ENCODE measurements around the gene CHSY3.
"Not testable (repeated sequence)": the region's sequence is repeated elsewhere in the genome, so short reads cannot be mapped to it uniquely, and the experiment has no call there.

CHSY3 gene

DNA sequence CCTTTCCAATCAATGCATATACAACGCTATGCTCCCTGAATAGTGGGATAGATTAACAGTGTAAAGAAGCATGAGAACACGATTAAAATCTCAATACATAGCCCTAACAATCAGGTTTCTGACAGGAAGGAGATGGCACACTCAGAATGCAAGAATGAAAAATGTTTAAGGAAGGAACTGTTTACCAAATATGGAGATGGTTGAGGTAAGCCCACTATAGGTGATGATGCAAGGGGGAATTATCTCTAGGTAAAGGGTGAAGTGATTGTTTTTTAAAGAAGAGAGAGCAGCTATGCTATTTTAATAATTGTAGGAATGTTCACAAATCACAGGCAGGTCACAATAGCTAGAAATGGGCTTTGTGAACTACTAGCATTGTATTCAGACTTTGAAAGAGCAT, 302.4 kb downstream of the CHSY3 start:
- no peak for DNase-seq
- H3K27ac Mint-ChIP-seq: no peak overlapping the region
- peaks cover 1 to 7% of the 10 kb centered on the region in 2 donors for H3K9me3 Mint-ChIP-seq
- no peak overlapping the region for H3K4me3 Mint-ChIP-seq
- H3K36me3 Mint-ChIP-seq (ENCODE audit: insufficient read depth): no peaks in the 10 kb centered on the region
- H3K27me3 Mint-ChIP-seq: no peaks in the 10 kb centered on the region
- ATAC-seq (replicated peaks): no peak
- H3K4me1 Mint-ChIP-seq (ENCODE audit: low read depth in 2 of 2): no peaks in the 10 kb centered on the region

DNA sequence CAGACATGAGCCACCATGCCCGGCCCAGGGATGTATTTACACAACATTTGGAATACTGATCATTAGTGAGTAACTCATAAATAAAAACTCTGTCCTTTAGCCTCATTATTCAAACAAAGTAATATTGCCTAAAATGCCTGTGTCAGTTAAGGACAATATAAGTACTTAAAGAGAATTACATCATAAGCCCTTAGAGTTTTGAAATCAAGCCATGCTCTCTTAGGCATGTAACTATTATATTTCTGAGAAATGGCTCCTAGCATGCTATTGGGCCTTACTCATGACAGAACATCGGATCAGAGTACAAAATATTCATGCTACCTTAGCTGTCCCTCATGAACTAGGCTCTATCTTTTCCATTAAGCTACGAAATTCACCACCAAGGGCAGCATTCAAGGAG, 309.3 kb downstream of the CHSY3 start:
- no peak for DNase-seq
- Mint-ChIP-seq H3K36me3 (ENCODE audit: insufficient read depth) (peaks cover 3% of the 10 kb centered on the region), H3K4me1 (ENCODE audit: low read depth in 2 of 2) (no peaks in the 10 kb centered on the region), H3K27me3 (no peaks in the 10 kb centered on the region), H3K4me3 (no peak overlapping the region), H3K9me3 (peaks cover 0 to 2% of the 10 kb centered on the region in 2 donors), H3K27ac (no peak overlapping the region)
- no peak for ATAC-seq (replicated peaks)

GRCh38 chr5:130216286-130216685, 312.0 kb downstream of the CHSY3 start:
- peaks cover 3% of the 10 kb centered on the region for H3K36me3 Mint-ChIP-seq (ENCODE audit: insufficient read depth)
- H3K4me1 Mint-ChIP-seq (ENCODE audit: low read depth in 2 of 2): no peaks in the 10 kb centered on the region
- DNase-seq: no peak
- peaks cover 0 to 2% of the 10 kb centered on the region in 2 donors for H3K9me3 Mint-ChIP-seq
- no peak for ATAC-seq (replicated peaks)
- no peaks in the 10 kb centered on the region for H3K27me3 Mint-ChIP-seq
- H3K27ac Mint-ChIP-seq: no peak overlapping the region
- H3K4me3 Mint-ChIP-seq: no peak overlapping the region

GRCh38 chr5:130222573-130222972, 318.3 kb downstream of the CHSY3 start:
- DNase-seq (no peak), ATAC-seq (replicated peaks) (no peak)
- no peaks in the 10 kb centered on the region for H3K36me3 Mint-ChIP-seq (ENCODE audit: insufficient read depth)
- no peaks in the 10 kb centered on the region for H3K4me1 Mint-ChIP-seq (ENCODE audit: low read depth in 2 of 2)
- no peaks in the 10 kb centered on the region for H3K27me3 Mint-ChIP-seq
- H3K27ac Mint-ChIP-seq: no peak overlapping the region
- H3K9me3 Mint-ChIP-seq: peaks cover 0 to 2% of the 10 kb centered on the region in 2 donors
- H3K4me3 Mint-ChIP-seq: no peak overlapping the region

DNA sequence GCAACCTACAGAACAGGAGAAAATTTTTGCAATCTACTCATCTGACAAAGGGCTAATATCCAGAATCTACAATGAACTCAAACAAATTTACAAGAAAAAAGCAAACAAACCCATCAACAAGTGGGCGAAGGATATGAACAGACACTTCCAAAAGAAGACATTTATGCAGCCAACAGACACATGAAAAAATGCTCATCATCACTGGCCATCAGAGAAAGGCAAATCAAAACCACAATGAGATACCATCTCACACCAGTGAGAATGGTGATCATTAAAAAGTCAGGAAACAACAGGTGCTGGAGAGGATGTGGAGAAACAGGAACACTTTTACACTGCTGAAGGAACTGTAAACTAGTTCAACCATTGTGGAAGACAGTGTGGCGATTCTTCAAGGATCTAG, 322.3 kb downstream of the CHSY3 start:
- not testable (repeated sequence) for H3K27me3 Mint-ChIP-seq; ATAC-seq (replicated peaks); H3K27ac Mint-ChIP-seq; DNase-seq; H3K4me3 Mint-ChIP-seq; H3K9me3 Mint-ChIP-seq; H3K4me1 Mint-ChIP-seq (ENCODE audit: low read depth in 2 of 2); H3K36me3 Mint-ChIP-seq (ENCODE audit: insufficient read depth)

- no peaks in the 10 kb centered on the region for H3K27me3 Mint-ChIP-seq
- DNase-seq: no peak
- no peaks in the 10 kb centered on the region for H3K36me3 Mint-ChIP-seq (ENCODE audit: insufficient read depth)
- no peak for ATAC-seq (replicated peaks)
- no peak overlapping the region for H3K4me3 Mint-ChIP-seq
- H3K27ac Mint-ChIP-seq: no peak overlapping the region
- H3K9me3 Mint-ChIP-seq: peaks cover 0 to 1% of the 10 kb centered on the region in 2 donors
- H3K4me1 Mint-ChIP-seq (ENCODE audit: low read depth in 2 of 2): no peaks in the 10 kb centered on the region
Measured at GRCh38 chr5:130227699-130228098, 323.4 kb downstream of the CHSY3 start.

DNA sequence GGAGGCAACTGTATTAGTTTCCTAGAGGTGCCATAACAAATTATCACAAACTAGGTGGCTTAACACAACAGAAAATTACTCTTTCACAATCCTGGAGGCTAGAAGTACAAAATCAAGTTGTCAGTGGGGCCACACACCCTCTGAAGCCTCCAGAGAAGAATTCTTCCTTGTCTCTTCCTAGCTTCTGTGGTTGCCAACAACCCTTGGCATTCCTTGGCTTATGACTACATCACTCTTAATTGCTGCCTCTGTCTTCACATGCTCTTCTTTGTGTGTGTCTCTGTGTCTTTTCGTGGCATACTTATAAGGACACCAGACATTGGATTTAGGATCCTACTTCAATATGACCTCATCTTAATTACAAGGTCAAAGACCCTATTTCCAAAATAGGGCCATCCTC, 327.5 kb downstream of the CHSY3 start:
- Mint-ChIP-seq H3K27ac (no peak overlapping the region), H3K36me3 (ENCODE audit: insufficient read depth) (no peaks in the 10 kb centered on the region), H3K27me3 (no peaks in the 10 kb centered on the region), H3K4me1 (ENCODE audit: low read depth in 2 of 2) (no peaks in the 10 kb centered on the region), H3K9me3 (peaks cover 0 to 5% of the 10 kb centered on the region in 2 donors), H3K4me3 (no peak overlapping the region)
- ATAC-seq (replicated peaks) (no peak), DNase-seq (no peak)

DNA sequence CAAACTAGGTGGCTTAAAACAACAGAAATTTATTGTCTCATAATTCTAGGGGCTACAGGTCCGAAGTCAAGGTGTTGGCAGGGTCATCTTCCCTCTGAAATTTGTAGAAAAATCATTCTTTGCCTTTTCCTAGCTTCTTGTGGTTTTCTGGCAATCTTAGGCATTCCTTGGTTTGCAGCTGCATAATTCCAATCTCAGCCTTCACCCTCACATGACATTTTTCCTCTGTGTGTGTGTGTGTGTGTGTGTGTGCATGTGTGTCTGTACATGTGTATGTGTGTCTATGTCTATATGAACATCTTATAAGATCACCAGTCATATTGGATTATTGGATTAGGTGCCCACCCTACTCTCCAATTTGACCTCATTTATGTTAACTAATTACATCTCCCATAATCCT, 330.6 kb downstream of the CHSY3 start:
- H3K27me3 Mint-ChIP-seq: no peaks in the 10 kb centered on the region
- no peaks in the 10 kb centered on the region for H3K4me1 Mint-ChIP-seq (ENCODE audit: low read depth in 2 of 2)
- H3K4me3 Mint-ChIP-seq: no peak overlapping the region
- no peaks in the 10 kb centered on the region for H3K36me3 Mint-ChIP-seq (ENCODE audit: insufficient read depth)
- DNase-seq (no peak), ATAC-seq (replicated peaks) (no peak)
- H3K9me3 Mint-ChIP-seq: peaks cover 0 to 5% of the 10 kb centered on the region in 2 donors
- no peak overlapping the region for H3K27ac Mint-ChIP-seq

Measured in effector memory CD8-positive, alpha-beta T cell (primary cell).